ENCODE measurements around the gene GSTM4. TPM values are rescaled to one million over a fixed set of nuclear protein-coding genes. Genes with fewer than 3 reads are reported as not detected.

The GSTM4 gene
- total RNA-seq, 4 donors from 2014 or later, result 16.3 to 47.0 (median 35.2) TPM

DNA sequence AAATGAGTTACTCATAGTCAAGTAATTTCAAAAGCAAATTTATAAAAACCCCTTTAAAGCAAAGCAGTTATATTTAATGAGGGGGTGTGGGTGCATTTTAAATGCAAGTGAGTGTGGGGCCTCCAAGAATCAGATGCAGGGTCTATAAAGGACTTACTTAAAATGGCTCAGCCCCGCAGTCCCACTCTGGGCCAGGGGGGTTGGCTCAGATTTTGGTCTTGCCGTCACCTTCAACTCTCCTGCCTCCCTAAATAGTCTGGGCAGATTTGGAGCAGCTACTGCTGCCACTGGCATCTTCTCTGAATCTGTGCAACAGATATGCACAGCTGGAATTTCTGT, 20.1 kb upstream of the GSTM4 start:
- Histone ChIP-seq H3K4me1 (peaks cover 0 to 31% (median 7%) of the 10 kb centered on the region in 4 donors), H3K27ac (no peak overlapping the region), H3K4me3 (no peak overlapping the region), H3K27me3 (no peaks in the 10 kb centered on the region), H3K9me3 (no peaks in the 10 kb centered on the region), H3K36me3 (peaks cover 0 to 15% (median 0%) of the 10 kb centered on the region in 3 donors)
- 53 to 77% methylated on average over 2 of the region's 2 CpGs for WGBS, 2 donors
- TF ChIP-seq POLR2A (IDR thresholded peaks at IDR 0.05), result no peak
- TF ChIP-seq EP300 (IDR thresholded peaks at IDR 0.05), result no peak
- TF ChIP-seq CTCF (IDR thresholded peaks at IDR 0.05), result no peak
- peak in 1 of 2 donors; percentile 2 for DNase-seq (ENCODE audit: low spot score in 2 of 2)

DNA sequence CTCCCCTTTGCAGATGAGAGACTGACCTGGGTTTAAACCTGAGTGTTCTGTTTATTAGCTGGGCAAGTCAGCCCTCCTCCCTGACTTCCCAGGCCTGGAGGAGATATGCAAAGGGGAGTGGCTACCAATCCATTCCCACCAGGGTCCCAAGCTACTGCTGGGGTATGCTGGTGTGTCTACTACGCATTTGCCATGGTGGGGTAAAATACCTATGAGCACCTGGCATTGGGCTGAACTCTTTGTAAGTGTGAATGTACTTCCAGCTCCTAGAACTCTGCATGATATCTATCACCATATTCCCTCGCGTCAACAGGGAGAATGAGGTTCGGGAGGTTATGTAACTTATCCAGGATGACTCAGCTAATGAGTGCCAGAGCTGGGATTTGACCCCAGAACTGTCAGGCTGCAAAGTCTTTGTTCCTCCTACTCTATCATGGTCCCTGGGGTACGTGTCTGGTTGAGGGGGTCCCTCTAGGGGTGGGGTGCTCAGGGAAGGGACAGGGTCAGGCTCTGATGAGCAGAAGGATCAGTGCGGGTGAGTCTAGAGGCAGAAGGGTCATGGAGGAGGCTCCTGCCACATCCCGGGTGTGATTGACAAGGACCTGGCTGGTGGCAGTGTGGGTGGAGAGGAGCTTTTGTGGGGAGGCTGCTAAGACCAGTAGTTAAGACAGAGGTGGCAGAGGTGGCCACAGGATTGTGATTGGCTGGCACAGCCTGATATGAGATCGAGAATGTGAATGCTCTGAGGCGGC, 19.5 kb upstream of the GSTM4 start:
- Histone ChIP-seq H3K4me1 (peaks cover 0 to 31% (median 7%) of the 10 kb centered on the region in 4 donors), H3K9me3 (no peaks in the 10 kb centered on the region), H3K4me3 (no peak overlapping the region), H3K27ac (no peak overlapping the region), H3K27me3 (no peaks in the 10 kb centered on the region), H3K36me3 (peaks cover 0 to 10% (median 0%) of the 10 kb centered on the region in 3 donors)
- 41% methylated on average over 9 of the region's 9 CpGs for WGBS, 2 donors
- TF ChIP-seq CTCF (IDR thresholded peaks at IDR 0.05) (no peak), POLR2A (IDR thresholded peaks at IDR 0.05) (no peak), EP300 (IDR thresholded peaks at IDR 0.05) (no peak)
- peak in 1 of 2 donors; percentile 32 for DNase-seq (ENCODE audit: low spot score in 2 of 2)

DNA sequence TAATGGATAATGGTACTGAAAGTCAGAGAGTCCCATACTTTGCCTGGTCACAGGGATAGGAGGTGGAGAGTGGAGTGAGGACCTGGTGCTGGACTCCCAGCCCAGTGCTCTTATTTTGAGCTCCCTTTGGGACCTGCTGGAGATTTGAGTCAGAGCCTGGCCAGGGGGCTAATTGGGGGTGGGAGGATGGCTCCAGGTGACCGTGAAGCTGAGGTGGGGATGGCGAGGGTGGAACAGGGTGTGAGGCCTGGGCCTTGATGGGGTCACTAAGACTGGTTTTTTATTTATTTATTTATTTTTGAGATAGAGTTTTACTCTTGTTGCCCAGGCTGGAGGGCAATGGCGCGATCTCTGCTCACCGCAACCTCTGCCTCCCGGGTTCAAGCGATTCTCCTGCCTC, 18.5 kb upstream of the GSTM4 start:
- no peaks in the 10 kb centered on the region for H3K9me3 ChIP-seq
- H3K4me3 ChIP-seq, result no peak overlapping the region
- 91 to 98% methylated on average over 7 of the region's 7 CpGs for WGBS, 2 donors
- TF ChIP-seq CTCF (IDR thresholded peaks at IDR 0.05), result no peak
- TF ChIP-seq EP300 (IDR thresholded peaks at IDR 0.05), result no peak
- TF ChIP-seq POLR2A (IDR thresholded peaks at IDR 0.05), result no peak
- no peak for DNase-seq (ENCODE audit: low spot score in 2 of 2)
- peaks cover 0 to 24% (median 7%) of the 10 kb centered on the region in 4 donors for H3K4me1 ChIP-seq
- no peaks in the 10 kb centered on the region for H3K36me3 ChIP-seq
- H3K27ac ChIP-seq, result no peak overlapping the region
- no peaks in the 10 kb centered on the region for H3K27me3 ChIP-seq

DNA sequence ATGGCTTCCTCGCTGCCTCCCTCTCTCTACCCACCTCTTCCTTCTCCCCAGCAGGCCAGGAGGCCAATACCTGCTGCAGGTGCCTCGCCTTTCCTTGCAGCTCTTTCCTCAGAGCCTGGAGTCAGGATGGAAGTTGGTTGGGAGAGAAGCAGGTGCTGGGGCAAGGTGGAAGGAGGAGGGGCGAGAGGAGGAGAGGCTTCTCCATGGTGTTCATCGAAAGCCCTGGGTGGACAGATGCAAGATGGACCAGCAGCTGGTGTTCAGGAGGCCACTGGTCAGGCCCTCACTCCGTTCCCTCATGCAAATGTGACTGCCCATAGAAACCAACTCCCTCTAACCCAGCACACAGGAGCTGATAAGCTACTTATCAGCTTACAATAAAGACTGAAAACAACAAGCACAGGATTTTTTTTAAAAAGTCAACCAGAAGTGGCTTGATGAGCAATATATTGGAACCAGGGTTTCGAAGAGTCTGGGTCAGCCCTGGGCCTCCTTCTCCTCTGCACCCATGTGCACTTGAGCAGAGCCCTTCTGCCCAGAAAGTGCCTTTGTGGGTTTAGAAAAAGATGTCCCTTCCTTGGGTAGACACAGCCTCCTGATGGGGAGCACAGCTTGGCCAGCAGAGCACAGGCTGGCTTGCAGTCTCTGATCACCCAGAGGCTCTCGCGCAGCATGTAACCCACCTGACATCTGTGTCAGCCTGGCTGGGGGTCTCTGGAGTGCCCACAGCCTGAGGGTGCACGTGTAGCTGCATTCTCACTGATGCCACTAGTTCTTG, 16.6 kb upstream of the GSTM4 start:
- WGBS, 2 donors, result 83 to 85% methylated on average over 7 to 9 of the region's 9 CpGs
- DNase-seq (ENCODE audit: low spot score in 2 of 2), result no peak

More for the DNA sequence above, 16.6 kb upstream of the GSTM4 start:
- Histone ChIP-seq H3K9me3 (no peaks in the 10 kb centered on the region), H3K4me1 (peaks cover 0 to 29% (median 11%) of the 10 kb centered on the region in 4 donors), H3K36me3 (no peaks in the 10 kb centered on the region), H3K4me3 (no peak overlapping the region), H3K27ac (no peak overlapping the region), H3K27me3 (no peaks in the 10 kb centered on the region)
- TF ChIP-seq EP300 (IDR thresholded peaks at IDR 0.05) (no peak), POLR2A (IDR thresholded peaks at IDR 0.05) (no peak), CTCF (IDR thresholded peaks at IDR 0.05) (no peak)

Data from tibial nerve (tissue), 4 donors.